Measurements from ENCODE around the gene OR11A1.
"Not testable (repeated sequence)": the region's sequence is repeated elsewhere in the genome, so short reads cannot be mapped to it uniquely, and the experiment has no call there.

OR11A1 gene

GRCh38 chr6:29444031-29444430 is 12.8 kb downstream of the OR11A1 start:
- H3K27ac ChIP-seq (ENCODE audit: low read length); H3K9me3 ChIP-seq (ENCODE audit: control insufficient read depth in 1 of 2, low read length in 2 of 2); H3K4me3 ChIP-seq (ENCODE audit: low read depth in 1 of 2, low read length in 2 of 2); H3K4me1 ChIP-seq (ENCODE audit: control insufficient read depth in 1 of 2, insufficient read depth in 2 of 2, low read length in 2 of 2); H3K36me3 ChIP-seq (ENCODE audit: control insufficient read depth in 1 of 2, insufficient read depth in 2 of 2, low read length in 2 of 2); H3K27me3 ChIP-seq (ENCODE audit: low read depth, low read length): not testable (repeated sequence)

- H3K4me1 ChIP-seq (ENCODE audit: control insufficient read depth in 1 of 2, insufficient read depth in 2 of 2, low read length in 2 of 2), result no peaks in the 10 kb centered on the region
- no peaks in the 10 kb centered on the region for H3K36me3 ChIP-seq (ENCODE audit: control insufficient read depth in 1 of 2, insufficient read depth in 2 of 2, low read length in 2 of 2)
- H3K4me3 ChIP-seq (ENCODE audit: low read depth in 1 of 2, low read length in 2 of 2), result no peak overlapping the region
- no peak overlapping the region for H3K27ac ChIP-seq (ENCODE audit: low read length)
- no peaks in the 10 kb centered on the region for H3K9me3 ChIP-seq (ENCODE audit: control insufficient read depth in 1 of 2, low read length in 2 of 2)
- H3K27me3 ChIP-seq (ENCODE audit: low read depth, low read length), result no peaks in the 10 kb centered on the region
These were observed 14.2 kb downstream of the OR11A1 start for GRCh38 chr6:29442719-29443118.

GRCh38 chr6:29439006-29439405 is 17.9 kb downstream of the OR11A1 start, which contains the start of gene OR10C1:
Gene OR10C1, plus strand, starts transcription at chr6:29439306. Its CDS starts 710 bp downstream, at chr6:29440016.
- no peaks in the 10 kb centered on the region for H3K9me3 ChIP-seq (ENCODE audit: control insufficient read depth in 1 of 2, low read length in 2 of 2)
- no peak within 1 kb of the TSS for H3K27ac ChIP-seq (ENCODE audit: low read length)
- no peaks in the 10 kb centered on the region for H3K36me3 ChIP-seq (ENCODE audit: control insufficient read depth in 1 of 2, insufficient read depth in 2 of 2, low read length in 2 of 2)
- H3K27me3 ChIP-seq (ENCODE audit: low read depth, low read length), result no peaks in the 10 kb centered on the region
- no peaks in the 10 kb centered on the region for H3K4me1 ChIP-seq (ENCODE audit: control insufficient read depth in 1 of 2, insufficient read depth in 2 of 2, low read length in 2 of 2)
- no peak within 1 kb of the TSS for H3K4me3 ChIP-seq (ENCODE audit: low read depth in 1 of 2, low read length in 2 of 2)

- not testable (repeated sequence) for H3K9me3 ChIP-seq (ENCODE audit: control insufficient read depth in 1 of 2, low read length in 2 of 2); H3K4me3 ChIP-seq (ENCODE audit: low read depth in 1 of 2, low read length in 2 of 2); H3K27ac ChIP-seq (ENCODE audit: low read length); H3K27me3 ChIP-seq (ENCODE audit: low read depth, low read length); H3K36me3 ChIP-seq (ENCODE audit: control insufficient read depth in 1 of 2, insufficient read depth in 2 of 2, low read length in 2 of 2); H3K4me1 ChIP-seq (ENCODE audit: control insufficient read depth in 1 of 2, insufficient read depth in 2 of 2, low read length in 2 of 2)
These were observed 20.1 kb downstream of the OR11A1 start for GRCh38 chr6:29436730-29437129.

GRCh38 chr6:29426654-29427053 is 30.2 kb downstream of the OR11A1 start:
- no peaks in the 10 kb centered on the region for H3K36me3 ChIP-seq (ENCODE audit: control insufficient read depth in 1 of 2, insufficient read depth in 2 of 2, low read length in 2 of 2)
- no peak overlapping the region for H3K4me3 ChIP-seq (ENCODE audit: low read depth in 1 of 2, low read length in 2 of 2)
- no peaks in the 10 kb centered on the region for H3K4me1 ChIP-seq (ENCODE audit: control insufficient read depth in 1 of 2, insufficient read depth in 2 of 2, low read length in 2 of 2)
- H3K9me3 ChIP-seq (ENCODE audit: control insufficient read depth in 1 of 2, low read length in 2 of 2), result no peaks in the 10 kb centered on the region
- H3K27ac ChIP-seq (ENCODE audit: low read length), result no peak overlapping the region
- H3K27me3 ChIP-seq (ENCODE audit: low read depth, low read length), result no peaks in the 10 kb centered on the region

GRCh38 chr6:29425075-29425474 is 31.8 kb downstream of the OR11A1 start:
- H3K4me3 ChIP-seq (ENCODE audit: low read depth in 1 of 2, low read length in 2 of 2), result no peak overlapping the region
- no peak overlapping the region for H3K27ac ChIP-seq (ENCODE audit: low read length)
- no peaks in the 10 kb centered on the region for H3K36me3 ChIP-seq (ENCODE audit: control insufficient read depth in 1 of 2, insufficient read depth in 2 of 2, low read length in 2 of 2)
- no peaks in the 10 kb centered on the region for H3K9me3 ChIP-seq (ENCODE audit: control insufficient read depth in 1 of 2, low read length in 2 of 2)
- H3K4me1 ChIP-seq (ENCODE audit: control insufficient read depth in 1 of 2, insufficient read depth in 2 of 2, low read length in 2 of 2), result no peaks in the 10 kb centered on the region
- H3K27me3 ChIP-seq (ENCODE audit: low read depth, low read length), result no peaks in the 10 kb centered on the region

- Histone ChIP-seq H3K4me3 (ENCODE audit: low read depth in 1 of 2, low read length in 2 of 2) (no peak overlapping the region), H3K36me3 (ENCODE audit: control insufficient read depth in 1 of 2, insufficient read depth in 2 of 2, low read length in 2 of 2) (no peaks in the 10 kb centered on the region), H3K4me1 (ENCODE audit: control insufficient read depth in 1 of 2, insufficient read depth in 2 of 2, low read length in 2 of 2) (no peaks in the 10 kb centered on the region), H3K27ac (ENCODE audit: low read length) (no peak overlapping the region), H3K9me3 (ENCODE audit: control insufficient read depth in 1 of 2, low read length in 2 of 2) (no peaks in the 10 kb centered on the region), H3K27me3 (ENCODE audit: low read depth, low read length) (no peaks in the 10 kb centered on the region)
These were observed 32.3 kb downstream of the OR11A1 start for GRCh38 chr6:29424575-29424974.

- Histone ChIP-seq H3K4me3 (ENCODE audit: low read depth in 1 of 2, low read length in 2 of 2) (no peak overlapping the region), H3K4me1 (ENCODE audit: control insufficient read depth in 1 of 2, insufficient read depth in 2 of 2, low read length in 2 of 2) (no peaks in the 10 kb centered on the region), H3K27ac (ENCODE audit: low read length) (no peak overlapping the region), H3K36me3 (ENCODE audit: control insufficient read depth in 1 of 2, insufficient read depth in 2 of 2, low read length in 2 of 2) (no peaks in the 10 kb centered on the region), H3K9me3 (ENCODE audit: control insufficient read depth in 1 of 2, low read length in 2 of 2) (no peaks in the 10 kb centered on the region), H3K27me3 (ENCODE audit: low read depth, low read length) (no peaks in the 10 kb centered on the region)
These were observed 32.7 kb downstream of the OR11A1 start for GRCh38 chr6:29424168-29424567.

- Histone ChIP-seq H3K36me3 (ENCODE audit: control insufficient read depth in 1 of 2, insufficient read depth in 2 of 2, low read length in 2 of 2) (no peaks in the 10 kb centered on the region), H3K27ac (ENCODE audit: low read length) (no peak overlapping the region), H3K4me3 (ENCODE audit: low read depth in 1 of 2, low read length in 2 of 2) (no peak overlapping the region), H3K4me1 (ENCODE audit: control insufficient read depth in 1 of 2, insufficient read depth in 2 of 2, low read length in 2 of 2) (no peaks in the 10 kb centered on the region), H3K9me3 (ENCODE audit: control insufficient read depth in 1 of 2, low read length in 2 of 2) (no peaks in the 10 kb centered on the region), H3K27me3 (ENCODE audit: low read depth, low read length) (no peaks in the 10 kb centered on the region)
These were observed 37.4 kb downstream of the OR11A1 start for GRCh38 chr6:29419516-29419915.

GRCh38 chr6:29414588-29414987 is 42.3 kb downstream of the OR11A1 start, which contains the start of gene OR12D1:
Gene OR12D1, plus strand, starts transcription at chr6:29414928.
- Histone ChIP-seq H3K27me3 (ENCODE audit: low read depth, low read length) (no peaks in the 10 kb centered on the region), H3K36me3 (ENCODE audit: control insufficient read depth in 1 of 2, insufficient read depth in 2 of 2, low read length in 2 of 2) (no peaks in the 10 kb centered on the region), H3K4me3 (ENCODE audit: low read depth in 1 of 2, low read length in 2 of 2) (no peak within 1 kb of the TSS), H3K9me3 (ENCODE audit: control insufficient read depth in 1 of 2, low read length in 2 of 2) (peaks cover 0 to 5% of the 10 kb centered on the region in 2 donors), H3K27ac (ENCODE audit: low read length) (no peak within 1 kb of the TSS), H3K4me1 (ENCODE audit: control insufficient read depth in 1 of 2, insufficient read depth in 2 of 2, low read length in 2 of 2) (no peaks in the 10 kb centered on the region)

- H3K27me3 ChIP-seq (ENCODE audit: low read depth, low read length), result no peaks in the 10 kb centered on the region
- H3K9me3 ChIP-seq (ENCODE audit: control insufficient read depth in 1 of 2, low read length in 2 of 2), result peaks cover 0 to 3% of the 10 kb centered on the region in 2 donors
- no peak overlapping the region for H3K4me3 ChIP-seq (ENCODE audit: low read depth in 1 of 2, low read length in 2 of 2)
- no peak overlapping the region for H3K27ac ChIP-seq (ENCODE audit: low read length)
- no peaks in the 10 kb centered on the region for H3K4me1 ChIP-seq (ENCODE audit: control insufficient read depth in 1 of 2, insufficient read depth in 2 of 2, low read length in 2 of 2)
- H3K36me3 ChIP-seq (ENCODE audit: control insufficient read depth in 1 of 2, insufficient read depth in 2 of 2, low read length in 2 of 2), result no peaks in the 10 kb centered on the region
These were observed 53.1 kb downstream of the OR11A1 start for GRCh38 chr6:29403801-29404200.

GRCh38 chr6:29399525-29399924 is 57.3 kb downstream of the OR11A1 start:
- Histone ChIP-seq H3K27me3 (ENCODE audit: low read depth, low read length) (no peaks in the 10 kb centered on the region), H3K4me3 (ENCODE audit: low read depth in 1 of 2, low read length in 2 of 2) (no peak overlapping the region), H3K4me1 (ENCODE audit: control insufficient read depth in 1 of 2, insufficient read depth in 2 of 2, low read length in 2 of 2) (no peaks in the 10 kb centered on the region), H3K36me3 (ENCODE audit: control insufficient read depth in 1 of 2, insufficient read depth in 2 of 2, low read length in 2 of 2) (no peaks in the 10 kb centered on the region), H3K9me3 (ENCODE audit: control insufficient read depth in 1 of 2, low read length in 2 of 2) (no peaks in the 10 kb centered on the region), H3K27ac (ENCODE audit: low read length) (no peak overlapping the region)

All from muscle layer of duodenum (tissue), 2 donors.